Colonic mucosa (tissue), 4 donors: ENCODE measurements around the gene FAM222A. TPM values are rescaled to one million over a fixed set of nuclear protein-coding genes. Genes with fewer than 3 reads are reported as not detected.

ENCODE experiments used
- DNase-seq: peaks from one replicate; pipeline ENCODE4 v3.0.0-alpha.2; 2020
- H3K27ac ChIP-seq: fragments of 200-600 bp; one replicate; pipeline ENCODE4 v1.8.0; 2021
- H3K27me3 ChIP-seq: fragments of 200-600 bp; one replicate; pipeline ENCODE4 v1.8.0; 2021
- H3K36me3 ChIP-seq: fragments of 200-600 bp; one replicate; pipeline ENCODE4 v1.8.0; 2021
- H3K4me1 ChIP-seq: fragments of 200-600 bp; one replicate; pipeline ENCODE4 v1.8.0; 2021; ENCODE audit warnings: mild to moderate bottlenecking
- H3K4me3 ChIP-seq: fragments of 200-600 bp; one replicate; pipeline ENCODE4 v1.8.0; 2021
- H3K9ac ChIP-seq, 2 donors: one replicate each; pipeline ENCODE4 v1.7.0; 2013; ENCODE audit warnings: control low read depth in 2 of 2, low read depth in 2 of 2, low read length in 2 of 2
- H3K9me3 ChIP-seq: fragments of 200-600 bp; one replicate; pipeline ENCODE4 v1.8.0; 2021
- CTCF ChIP-seq: fragments of 200-600 bp; IDR thresholded peaks from one replicate; pipeline ENCODE4 v1.8.0; 2022; ENCODE audit warnings: antibody characterized with exemption, mild to moderate bottlenecking
- intact Hi-C: fragments of 100-400 bp; cut with DNase I; formaldehyde crosslinking; loops from one replicate; pipeline ENCODE4 v1.14.1; 2022
- total RNA-seq, 2 donors: library from RNA; stranded (reverse); fragmentation: NEBNext Ultra II Directional in 1 of 2; extraction: Animal tissue kit (Norgen Biotek cat#: 25700) in 1 of 2; gene quantifications; one replicate each; pipeline ENCODE4 v1.2.1, GENCODE V29; 2021
- donor health status: healthy.
- donor health status: DM: no; HTN: no; CAD: no.
- donor health status: DM: no; HTN: no; CAD: no.

FAM222A gene
- total RNA-seq, 2 donors from 2014 or later = 3.9 to 5.5 TPM

- Histone ChIP-seq H3K9ac (no peak overlapping the region), H3K27me3 (peaks cover 9% of the 10 kb centered on the region), H3K9me3 (no peaks in the 10 kb centered on the region), H3K27ac (no peak overlapping the region), H3K4me1 (no peaks in the 10 kb centered on the region), H3K36me3 (no peaks in the 10 kb centered on the region), H3K4me3 (no peak overlapping the region)
- no peak for TF ChIP-seq CTCF
- intact Hi-C loops = no loop called here
- peak; percentile 27 for DNase-seq
These were observed 3.1 kb downstream of the FAM222A start for GRCh38 chr12:109716512-109717389.

- H3K9me3 ChIP-seq = no peaks in the 10 kb centered on the region
- TF ChIP-seq CTCF = no peak
- H3K4me1 ChIP-seq = no peaks in the 10 kb centered on the region
- H3K27me3 ChIP-seq = peaks cover 1% of the 10 kb centered on the region
- no peak overlapping the region for H3K27ac ChIP-seq
- H3K4me3 ChIP-seq = no peak overlapping the region
- H3K9ac ChIP-seq = no peak overlapping the region
- no peaks in the 10 kb centered on the region for H3K36me3 ChIP-seq
- intact Hi-C loops = no loop called here
- DNase-seq = no peak
These were observed 4.0 kb downstream of the FAM222A start for GRCh38 chr12:109717390-109718357.

DNA sequence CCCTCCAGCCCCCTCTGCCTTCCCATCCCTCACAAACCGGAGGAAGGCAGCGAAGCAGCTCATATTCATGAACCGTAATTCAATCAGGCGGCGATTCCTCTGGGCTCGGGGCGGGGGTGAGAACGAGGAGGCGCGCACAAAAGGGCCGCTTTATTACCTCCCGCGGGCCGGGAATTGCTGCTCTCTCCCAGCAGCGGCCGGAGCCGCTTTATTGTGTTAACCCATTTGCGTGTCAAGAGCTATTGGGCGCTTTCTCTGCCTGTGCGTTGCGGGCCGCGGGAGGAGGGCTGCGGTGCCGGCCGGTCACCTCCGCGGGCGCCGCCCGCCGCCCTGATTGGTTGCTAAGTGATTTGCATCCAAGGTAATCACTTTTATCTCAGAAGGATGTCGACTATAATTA, 4.8 kb downstream of the FAM222A start:
- H3K4me1 ChIP-seq = no peaks in the 10 kb centered on the region
- TF ChIP-seq CTCF = no peak
- no peaks in the 10 kb centered on the region for H3K36me3 ChIP-seq
- no peak overlapping the region for H3K4me3 ChIP-seq
- H3K9ac ChIP-seq = no peak overlapping the region
- no peaks in the 10 kb centered on the region for H3K9me3 ChIP-seq
- H3K27me3 ChIP-seq = no peaks in the 10 kb centered on the region
- DNase-seq = no peak
- intact Hi-C loops = no loop called here
- no peak overlapping the region for H3K27ac ChIP-seq

- H3K9ac ChIP-seq = peak overlapping the region in 1 of 2 donors; percentile 18
These were observed 5.7 kb downstream of the FAM222A start for GRCh38 chr12:109719123-109720022.

More at GRCh38 chr12:109719123-109720022, 5.7 kb downstream of the FAM222A start:
- H3K36me3 ChIP-seq = no peaks in the 10 kb centered on the region
- no peak overlapping the region for H3K27ac ChIP-seq
- H3K27me3 ChIP-seq = no peaks in the 10 kb centered on the region
- TF ChIP-seq CTCF = no peak
- H3K9me3 ChIP-seq = no peaks in the 10 kb centered on the region
- intact Hi-C loops = no loop called here
- no peak for DNase-seq
- H3K4me1 ChIP-seq = no peaks in the 10 kb centered on the region
- no peak overlapping the region for H3K4me3 ChIP-seq
